ENCODE measurements around the gene VEPH1.

The VEPH1 gene

GRCh38 chr3:157518881-157519280 lies 15.7 kb upstream of the VEPH1 start:
- H3K9me3 ChIP-seq (ENCODE audit: insufficient read depth, low read length) = no peaks in the 10 kb centered on the region
- H4K20me1 ChIP-seq (ENCODE audit: low read depth, low read length) = no peaks in the 10 kb centered on the region
- H3K4me3 ChIP-seq (ENCODE audit: insufficient read depth, low read length, poor library complexity, severe bottlenecking) = no peak overlapping the region
- no peaks in the 10 kb centered on the region for H3K9me2 ChIP-seq (replicated peaks; ENCODE audit: insufficient read depth, low read length)
- no peak overlapping the region for H3K9ac ChIP-seq (ENCODE audit: low read length)
- no peaks in the 10 kb centered on the region for H3K79me2 ChIP-seq (ENCODE audit: insufficient read depth, low read length)
- H3F3A ChIP-seq (ENCODE audit: insufficient read depth) = no peaks in the 10 kb centered on the region
- no peaks in the 10 kb centered on the region for H3K27me3 ChIP-seq (ENCODE audit: low read length)
- H3K4me2 ChIP-seq (ENCODE audit: low read depth, low read length, poor library complexity, severe bottlenecking) = no peak overlapping the region
- no peak overlapping the region for H2AFZ ChIP-seq (ENCODE audit: low read depth, low read length, severe bottlenecking)
- H3K27ac ChIP-seq (ENCODE audit: low read depth, low read length) = no peak overlapping the region
- no peaks in the 10 kb centered on the region for H3K36me3 ChIP-seq (ENCODE audit: low read length)
- TF ChIP-seq CTCF (IDR thresholded peaks at IDR 0.05; ENCODE audit: insufficient read depth, low read length, poor library complexity, severe bottlenecking) (no peak), EZH2phosphoT487 (conservative IDR thresholded peaks at IDR 0.05; ENCODE audit: low read length) (no peak)

- Histone ChIP-seq H3F3A (ENCODE audit: insufficient read depth) (no peaks in the 10 kb centered on the region), H3K79me2 (ENCODE audit: insufficient read depth, low read length) (no peaks in the 10 kb centered on the region), H3K9me3 (ENCODE audit: insufficient read depth, low read length) (no peaks in the 10 kb centered on the region), H3K4me3 (ENCODE audit: insufficient read depth, low read length, poor library complexity, severe bottlenecking) (no peak overlapping the region), H3K9me2 (replicated peaks; ENCODE audit: insufficient read depth, low read length) (no peaks in the 10 kb centered on the region), H3K36me3 (ENCODE audit: low read length) (no peaks in the 10 kb centered on the region), H3K4me2 (ENCODE audit: low read depth, low read length, poor library complexity, severe bottlenecking) (no peak overlapping the region), H3K27ac (ENCODE audit: low read depth, low read length) (no peak overlapping the region), H3K9ac (ENCODE audit: low read length) (no peak overlapping the region), H4K20me1 (ENCODE audit: low read depth, low read length) (no peaks in the 10 kb centered on the region), H3K27me3 (ENCODE audit: low read length) (no peaks in the 10 kb centered on the region), H2AFZ (ENCODE audit: low read depth, low read length, severe bottlenecking) (no peak overlapping the region)
- TF ChIP-seq EZH2phosphoT487 (conservative IDR thresholded peaks at IDR 0.05; ENCODE audit: low read length) (no peak), CTCF (IDR thresholded peaks at IDR 0.05; ENCODE audit: insufficient read depth, low read length, poor library complexity, severe bottlenecking) (no peak)
These were observed 13.7 kb upstream of the VEPH1 start for GRCh38 chr3:157516928-157517327.

- no peak overlapping the region for H2AFZ ChIP-seq (ENCODE audit: low read depth, low read length, severe bottlenecking)
These were observed 12.2 kb upstream of the VEPH1 start for GRCh38 chr3:157515398-157515797.

More at GRCh38 chr3:157515398-157515797, 12.2 kb upstream of the VEPH1 start:
- Histone ChIP-seq H3K9ac (ENCODE audit: low read length) (no peak overlapping the region), H3K36me3 (ENCODE audit: low read length) (no peaks in the 10 kb centered on the region), H3K27ac (ENCODE audit: low read depth, low read length) (no peak overlapping the region), H3K9me2 (replicated peaks; ENCODE audit: insufficient read depth, low read length) (no peaks in the 10 kb centered on the region), H3K4me2 (ENCODE audit: low read depth, low read length, poor library complexity, severe bottlenecking) (no peak overlapping the region), H3K9me3 (ENCODE audit: insufficient read depth, low read length) (no peaks in the 10 kb centered on the region), H3F3A (ENCODE audit: insufficient read depth) (no peaks in the 10 kb centered on the region), H3K27me3 (ENCODE audit: low read length) (no peaks in the 10 kb centered on the region), H3K79me2 (ENCODE audit: insufficient read depth, low read length) (no peaks in the 10 kb centered on the region), H4K20me1 (ENCODE audit: low read depth, low read length) (no peaks in the 10 kb centered on the region), H3K4me3 (ENCODE audit: insufficient read depth, low read length, poor library complexity, severe bottlenecking) (no peak overlapping the region)
- TF ChIP-seq CTCF (IDR thresholded peaks at IDR 0.05; ENCODE audit: insufficient read depth, low read length, poor library complexity, severe bottlenecking) (no peak), EZH2phosphoT487 (conservative IDR thresholded peaks at IDR 0.05; ENCODE audit: low read length) (no peak)

All from SU-DHL-6 (cell line).